Endothelial cell of umbilical vein (primary cell): ENCODE results near the gene C2orf74. TPM values are rescaled to one million over a fixed set of nuclear protein-coding genes. Genes with fewer than 3 reads are reported as not detected.

ENCODE experiments used
- BruUV-seq: library from RNA; stranded (reverse); fragments of 400-500 nt; replicated peaks from 2 replicates; lab custom pipeline; 2021; lab: Mats Ljungman, UMichigan
- CTCF ChIA-PET: fragments of 300-600, 350-600 bp; sonication (Branson Sonifier 250); formaldehyde crosslinking; loops from one replicate; lab custom pipeline; 2021; ENCODE audit warnings: antibody characterized with exemption, inconsistent platforms; lab: Charles Lee
- POLR2A ChIA-PET: fragments of 300-600, 350-600 bp; sonication (Branson Sonifier 250); formaldehyde crosslinking; loops from one replicate; lab custom pipeline; 2021; ENCODE audit warnings: antibody characterized with exemption, inconsistent platforms; lab: Charles Lee
- DNase-seq: peaks from one replicate; pipeline ENCODE4 v3.0.0-alpha.2; 2011; ENCODE audit warnings: low read depth, low spot score
- FAIRE-seq: peaks from 2 replicates; lab custom pipeline; 2011; peaks lifted over from hg19 to GRCh38; lab: Jason Lieb, UNC
- H2AFZ ChIP-seq: 2 replicates; pipeline ENCODE4 v1.6.0; 2012; ENCODE audit warnings: low read depth, low read length, control low read depth, inconsistent platforms
- H3K27ac ChIP-seq: 2 replicates; pipeline ENCODE4 v1.5.1; 2011; ENCODE audit warnings: low read depth, mild to moderate bottlenecking, control low read depth, low read length, moderate library complexity; ENCODE audit not compliant: insufficient read depth
- H3K27me3 ChIP-seq, 2 experiments: 2 replicates each; pipeline versions ENCODE4 v1.6.0 to v1.6.1; 2011; ENCODE audit warnings: low read length in 2 of 2, mixed read lengths in 1 of 2; ENCODE audit not compliant: control insufficient read depth in 2 of 2, insufficient read depth in 2 of 2
- H3K36me3 ChIP-seq, 2 experiments: 2 replicates in 1 of 2; 3 replicates in 1 of 2; pipeline ENCODE4 v1.5.1; 2011; ENCODE audit warnings: low read length in 2 of 2, mild to moderate bottlenecking in 1 of 2, moderate library complexity in 1 of 2; ENCODE audit not compliant: control insufficient read depth in 2 of 2, insufficient read depth in 2 of 2; ENCODE audit errors: extremely low read depth in 1 of 2
- H3K4me1 ChIP-seq: 3 replicates; pipeline ENCODE4 v1.5.1; 2011; ENCODE audit warnings: mild to moderate bottlenecking, low read length; ENCODE audit not compliant: control insufficient read depth, insufficient read depth; ENCODE audit errors: extremely low read depth
- H3K4me2 ChIP-seq: 2 replicates; pipeline ENCODE4 v1.6.1; 2011; ENCODE audit warnings: low read length, control low read depth, mixed read lengths; ENCODE audit not compliant: insufficient read depth
- H3K4me3 ChIP-seq, 3 experiments: fragments of 200-600 bp in 1 of 3; sonication (generic), shearing (Covaris generic) in 1 of 3; replicated peaks in 1 of 3; 2 replicates each; pipeline ENCODE4 v1.5.1; 2011 to 2016; ENCODE audit warnings: control low read depth in 3 of 3, low read length in 3 of 3, mild to moderate bottlenecking in 2 of 3, inconsistent platforms in 1 of 3, low read depth in 1 of 3, moderate library complexity in 1 of 3; ENCODE audit not compliant: insufficient read depth in 1 of 3
- H3K79me2 ChIP-seq: 2 replicates; pipeline ENCODE4 v1.6.0; 2012; ENCODE audit warnings: low read length, inconsistent platforms; ENCODE audit not compliant: control insufficient read depth, insufficient read depth
- H3K9ac ChIP-seq: replicated peaks from 2 replicates; pipeline ENCODE3; 2011; ENCODE audit warnings: low read length, control low read depth; ENCODE audit not compliant: insufficient read depth; ENCODE audit errors: extremely low read depth
- H3K9me1 ChIP-seq: replicated peaks from 3 replicates; pipeline ENCODE4 v1.6.0; 2011; ENCODE audit warnings: mild to moderate bottlenecking, low read length; ENCODE audit not compliant: control insufficient read depth, insufficient read depth; ENCODE audit errors: extremely low read depth
- H3K9me3 ChIP-seq: replicated peaks from 2 replicates; pipeline ENCODE4 v1.5.1; 2012; ENCODE audit warnings: low read length, inconsistent platforms; ENCODE audit not compliant: control insufficient read depth, insufficient read depth
- H4K20me1 ChIP-seq: replicated peaks from 2 replicates; pipeline ENCODE3; 2011; ENCODE audit warnings: mild to moderate bottlenecking, low read length; ENCODE audit not compliant: control insufficient read depth, insufficient read depth; ENCODE audit errors: extremely low read depth
- EZH2 ChIP-seq: IDR thresholded peaks from 2 replicates; pipeline ENCODE4 v1.6.1; 2012; ENCODE audit warnings: borderline replicate concordance, low read depth, mild to moderate bottlenecking, moderate library complexity, low read length, inconsistent platforms; ENCODE audit not compliant: severe bottlenecking
- FOS ChIP-seq: IDR thresholded peaks from 2 replicates; pipeline ENCODE4 v1.6.1; 2011; ENCODE audit warnings: mild to moderate bottlenecking, low read length, moderate library complexity, borderline replicate concordance; ENCODE audit not compliant: insufficient read depth
- GATA2 ChIP-seq: IDR thresholded peaks from 2 replicates; pipeline ENCODE4 v1.7.0; 2011; ENCODE audit warnings: low read depth, mild to moderate bottlenecking, moderate library complexity, mixed read lengths, low read length; ENCODE audit not compliant: insufficient read length, insufficient read depth
- JUN ChIP-seq: IDR thresholded peaks from 2 replicates; pipeline ENCODE4 v1.6.1; 2011; ENCODE audit warnings: borderline replicate concordance, low read depth; ENCODE audit not compliant: insufficient read length, insufficient read depth
- MYC ChIP-seq: IDR thresholded peaks from one replicate; pipeline ENCODE4 v1.6.1; 2011; ENCODE audit warnings: mild to moderate bottlenecking, low read depth, low read length
- POLR2A ChIP-seq: IDR thresholded peaks from 2 replicates; pipeline ENCODE4 v1.6.1; 2012; ENCODE audit warnings: low read depth, mild to moderate bottlenecking, control low read depth, low read length
- POLR2AphosphoS5 ChIP-seq: IDR thresholded peaks from 2 replicates; pipeline ENCODE4 v1.6.1; 2012; ENCODE audit warnings: low read depth, mild to moderate bottlenecking, control low read depth, low read length, moderate library complexity; ENCODE audit not compliant: insufficient read depth
- dilution Hi-C: fragments of 300-500 bp; cut with MboI; formaldehyde crosslinking; loops from one replicate; pipeline ENCODE4 v1.15.0; 2019; ENCODE audit warnings: low sequenced_read_pairs; ENCODE audit not compliant: extremely low pct_ligation_motif_present
- intact Hi-C: fragments of 100-400 bp; cut with micrococcal nuclease; formaldehyde crosslinking; loops from one replicate; pipeline ENCODE4 v1.10.0; 2022
- polyA plus RNA-seq, 4 experiments: library from polyadenylated mRNA; depleted of rRNA in 3 of 4; stranded (reverse) in 3 of 4; unstranded in 1 of 4; fragments of >200 nt; gene quantifications; 2 replicates each; pipeline versions ENCODE4 v1.2.1 to v1.2.3, GENCODE V29; 2011 to 2012; ENCODE audit warnings: missing spikeins in 1 of 4
- total RNA-seq: library from RNA; stranded (reverse); gene quantifications from 2 replicates; pipeline ENCODE4 v1.2.3, GENCODE V29; 2021
- TF ChIP-seq, protein P1 (sequence below), 2 donors: IDR thresholded peaks; 1 replicate in 1 of 2; 2 replicates in 1 of 2; pipeline ENCODE4 v1.5.1; 2011; ENCODE audit warnings: low read length in 2 of 2, mild to moderate bottlenecking in 2 of 2, moderate library complexity in 2 of 2, control low read depth in 1 of 2, inconsistent platforms in 1 of 2, low read depth in 1 of 2; ENCODE audit not compliant: insufficient read depth in 1 of 2; ENCODE audit errors: extremely low read depth in 1 of 2
- TF ChIP-seq, protein P2 (sequence below): IDR thresholded peaks from 2 replicates; pipeline ENCODE4 v1.6.1; 2011; ENCODE audit not compliant: insufficient read depth, insufficient read length

Gene C2orf74
- total and polyA plus RNA-seq, 2 donors (not counting 3 experiments of a cell fraction or from before 2014, with no cell fraction given) = 4.1 to 5.6 TPM

DNA sequence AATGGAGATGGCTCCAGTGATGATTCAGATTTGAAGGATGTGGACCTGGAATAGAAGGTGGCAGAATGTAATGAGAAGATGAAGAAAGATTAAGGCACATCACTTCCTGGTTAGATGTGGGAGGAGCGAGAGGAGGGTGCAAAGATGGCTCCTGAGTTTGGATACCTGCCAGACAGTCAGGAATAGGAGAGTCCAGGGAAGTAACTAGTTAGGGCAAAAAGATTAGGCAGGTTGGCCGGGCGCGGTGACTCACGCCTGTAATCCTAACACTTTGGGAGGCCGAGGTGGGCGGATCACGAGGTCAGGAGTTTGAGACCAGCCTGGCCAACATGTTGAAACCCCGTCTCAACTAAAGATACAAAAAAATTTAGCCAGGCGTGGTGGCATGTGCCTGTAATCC lies 5.6 kb downstream of the C2orf74 start:
- Histone ChIP-seq H3K36me3 (no peaks in the 10 kb centered on the region), H3K9me3 (no peaks in the 10 kb centered on the region), H4K20me1 (no peaks in the 10 kb centered on the region), H3K27ac (no peak overlapping the region), H3K27me3 (no peaks in the 10 kb centered on the region), H3K4me3 (no peak overlapping the region), H3K9ac (no peak overlapping the region), H2AFZ (no peak overlapping the region), H3K4me2 (no peak overlapping the region), H3K4me1 (no peaks in the 10 kb centered on the region), H3K79me2 (no peaks in the 10 kb centered on the region), H3K9me1 (no peaks in the 10 kb centered on the region)
- DNase-seq (no peak), FAIRE-seq (no peak)
- ChIA-PET CTCF (no interaction called here), POLR2A (interaction anchor here (0.7 kb wide), 1 partner anchor 9 kb away, joined by 7 read pairs; no protein-coding TSS in a partner anchor)
- intact Hi-C loops = no loop called here
- dilution Hi-C loops = no loop called here
- BruUV-seq = no TSS peak
- TF ChIP-seq MYC (no peak), JUN (no peak), FOS (no peak), EZH2 (no peak), POLR2A (no peak), POLR2AphosphoS5 (no peak), GATA2 (no peak)
- TF ChIP-seq, protein P1, sequence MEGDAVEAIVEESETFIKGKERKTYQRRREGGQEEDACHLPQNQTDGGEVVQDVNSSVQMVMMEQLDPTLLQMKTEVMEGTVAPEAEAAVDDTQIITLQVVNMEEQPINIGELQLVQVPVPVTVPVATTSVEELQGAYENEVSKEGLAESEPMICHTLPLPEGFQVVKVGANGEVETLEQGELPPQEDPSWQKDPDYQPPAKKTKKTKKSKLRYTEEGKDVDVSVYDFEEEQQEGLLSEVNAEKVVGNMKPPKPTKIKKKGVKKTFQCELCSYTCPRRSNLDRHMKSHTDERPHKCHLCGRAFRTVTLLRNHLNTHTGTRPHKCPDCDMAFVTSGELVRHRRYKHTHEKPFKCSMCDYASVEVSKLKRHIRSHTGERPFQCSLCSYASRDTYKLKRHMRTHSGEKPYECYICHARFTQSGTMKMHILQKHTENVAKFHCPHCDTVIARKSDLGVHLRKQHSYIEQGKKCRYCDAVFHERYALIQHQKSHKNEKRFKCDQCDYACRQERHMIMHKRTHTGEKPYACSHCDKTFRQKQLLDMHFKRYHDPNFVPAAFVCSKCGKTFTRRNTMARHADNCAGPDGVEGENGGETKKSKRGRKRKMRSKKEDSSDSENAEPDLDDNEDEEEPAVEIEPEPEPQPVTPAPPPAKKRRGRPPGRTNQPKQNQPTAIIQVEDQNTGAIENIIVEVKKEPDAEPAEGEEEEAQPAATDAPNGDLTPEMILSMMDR (IDR thresholded peaks at IDR 0.05; ENCODE audit: extremely low read depth in 1 of 2, insufficient read depth in 1 of 2, low read depth in 1 of 2, low read length in 2 of 2) = no peak
- TF ChIP-seq, protein P2, sequence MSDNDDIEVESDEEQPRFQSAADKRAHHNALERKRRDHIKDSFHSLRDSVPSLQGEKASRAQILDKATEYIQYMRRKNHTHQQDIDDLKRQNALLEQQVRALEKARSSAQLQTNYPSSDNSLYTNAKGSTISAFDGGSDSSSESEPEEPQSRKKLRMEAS = no peak
